Eye (tissue), 1 donor: ENCODE results near the gene SGCE.
A peak's percentile ranks its signal among the peaks of the same experiment; 100 is the strongest.

ENCODE experiments used
- DNase-seq: peaks from one replicate; pipeline ENCODE4 v3.0.0-alpha.2; 2015

Gene SGCE

GRCh38 chr7:94658826-94659225 is 2.9 kb upstream of the SGCE start:
- DNase-seq = no peak

DNA sequence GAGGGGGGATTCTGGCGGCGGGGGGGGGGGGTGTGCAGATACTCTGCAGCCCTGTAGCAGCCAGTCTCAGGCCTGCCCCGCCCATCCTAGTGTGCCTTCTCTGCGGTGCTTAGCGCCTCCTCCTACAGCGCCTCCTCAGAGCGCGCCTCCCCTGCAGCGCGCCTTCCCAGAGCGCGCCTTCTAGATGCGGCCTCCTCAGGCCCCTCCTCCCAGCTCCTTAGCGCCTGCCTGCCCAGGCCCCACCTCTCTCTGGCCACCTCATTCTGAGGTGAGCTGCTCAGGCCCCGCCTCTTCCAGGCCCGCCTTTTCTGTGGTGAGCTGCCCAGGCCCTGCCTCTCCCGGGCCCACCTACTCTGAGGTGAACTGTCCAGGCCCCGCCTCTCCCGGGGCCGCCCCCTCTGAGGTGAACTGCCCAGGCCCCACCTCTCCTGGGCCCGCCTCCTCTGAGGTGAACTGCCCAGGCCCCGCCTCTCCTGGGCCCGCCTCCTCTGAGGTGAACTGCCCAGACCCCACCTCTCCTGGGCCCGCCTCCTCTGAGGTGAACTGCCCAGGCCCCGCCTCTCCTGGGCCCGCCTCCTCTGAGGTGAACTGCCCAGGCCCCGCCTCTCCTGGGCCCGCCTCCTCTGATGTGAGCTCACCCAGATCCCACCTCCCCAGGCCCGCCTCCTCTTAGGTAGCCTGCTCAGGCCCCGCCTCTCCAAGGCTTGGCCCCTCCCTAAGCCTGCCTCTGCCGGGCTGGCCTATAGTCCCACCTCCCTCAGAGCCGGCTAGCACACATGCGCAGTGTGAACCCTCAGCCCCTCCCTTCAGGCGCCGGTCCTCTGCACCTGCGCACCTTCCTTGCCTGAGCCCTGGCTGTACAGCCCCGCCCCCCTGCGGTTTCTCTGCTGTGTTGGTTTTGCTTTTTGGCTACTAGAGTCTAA is 2.1 kb upstream of the SGCE start:
- peak; percentile 97 for DNase-seq

DNA sequence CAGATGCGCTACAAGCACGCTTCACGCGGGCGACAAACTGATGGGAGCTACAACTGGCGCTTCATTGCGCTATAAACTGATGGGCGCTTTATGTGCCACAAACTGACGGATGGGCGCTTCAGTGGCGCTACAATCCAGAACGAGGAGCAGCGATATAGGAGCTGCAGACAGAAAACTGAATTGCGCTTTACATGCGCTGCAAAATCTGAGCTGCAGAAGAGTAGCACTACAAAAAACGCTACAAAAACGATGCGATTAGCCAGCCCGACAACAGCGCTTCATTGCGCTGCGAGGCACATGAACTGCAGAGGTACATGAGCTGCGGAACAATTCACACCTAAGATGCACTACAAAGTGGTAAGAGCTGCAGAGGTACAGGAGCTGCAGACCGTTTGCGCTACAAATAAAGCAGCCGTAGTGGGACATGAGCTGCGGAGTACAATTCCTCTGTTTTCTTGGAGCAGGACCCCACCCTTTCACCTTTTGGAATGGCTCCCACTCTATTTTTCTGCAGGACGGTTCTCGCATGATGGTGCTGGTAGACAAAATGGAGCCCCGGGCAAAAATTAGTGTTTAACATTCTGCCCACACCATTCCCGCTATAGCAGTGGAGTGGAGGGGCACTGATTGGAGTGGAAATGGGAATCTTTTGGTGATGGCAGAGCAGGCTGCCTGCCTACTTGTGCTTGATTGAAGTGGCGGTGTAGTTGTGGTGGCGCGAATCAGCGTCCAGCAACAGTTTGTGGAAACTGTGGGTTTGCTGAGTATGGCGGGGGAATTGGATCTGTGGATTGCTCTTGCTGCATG is 1.2 kb upstream of the SGCE start:
- DNase-seq = peak; percentile 84

DNA sequence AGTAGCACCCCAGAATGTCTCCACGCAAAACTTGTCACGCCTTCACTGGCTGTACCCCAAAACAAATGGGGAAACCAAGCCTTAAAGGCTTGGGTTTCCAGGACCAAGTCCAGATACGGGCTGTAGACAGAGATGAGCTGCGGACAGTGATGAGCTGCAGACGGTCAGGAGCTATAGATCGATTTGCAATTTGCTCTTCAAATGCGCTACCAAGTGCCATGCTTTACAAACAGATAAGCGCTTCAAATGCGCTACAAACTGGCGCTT is 658 bp upstream of the SGCE start:
- DNase-seq = no peak

GRCh38 chr7:94655126-94655847 is 646 bp downstream of the SGCE start:
- DNase-seq = peak; percentile 90

GRCh38 chr7:94654783-94655125 is 1.2 kb downstream of the SGCE start:
- DNase-seq = no peak

- DNase-seq = no peak
These were observed 5.5 kb downstream of the SGCE start for GRCh38 chr7:94650147-94651051.

GRCh38 chr7:94649450-94649849 is 6.5 kb downstream of the SGCE start:
- no peak for DNase-seq

DNA sequence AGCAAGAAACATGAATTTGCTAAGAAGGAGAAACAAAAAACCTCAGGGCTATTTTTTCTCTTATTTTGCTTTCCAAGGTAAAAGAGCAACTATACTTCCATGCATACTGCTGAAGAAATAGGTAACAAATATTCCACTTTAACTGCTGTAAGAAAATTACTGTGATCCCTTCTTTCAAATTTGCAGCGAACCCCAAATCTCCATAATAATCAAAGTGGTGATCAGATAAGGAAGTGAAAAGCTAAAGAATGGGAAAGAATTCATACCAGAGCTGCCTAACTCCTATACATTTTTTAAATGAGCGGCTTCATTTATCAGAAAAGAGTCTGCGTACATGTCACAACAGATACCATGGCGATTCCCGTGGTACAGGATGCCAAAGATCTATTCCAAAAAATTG is 7.2 kb downstream of the SGCE start:
- no peak for DNase-seq

DNA sequence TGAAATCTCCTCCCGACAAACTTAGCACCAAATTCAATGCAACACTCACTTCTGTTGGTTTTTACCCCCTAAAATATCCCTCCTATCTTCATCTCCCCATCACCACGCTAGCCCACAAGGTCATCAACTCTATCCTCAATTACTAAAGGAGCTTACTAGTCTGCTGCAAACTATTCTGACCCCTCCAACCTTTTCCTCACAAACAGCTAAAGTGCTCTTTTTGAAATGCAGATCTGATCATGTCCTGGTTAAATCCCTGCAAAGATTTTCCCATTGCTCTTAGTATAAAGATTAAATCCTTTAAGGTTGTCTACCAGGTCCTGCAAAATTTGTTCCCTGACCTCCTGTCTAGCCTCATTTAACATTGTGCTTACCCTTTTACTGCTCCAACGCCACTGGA is 8.6 kb downstream of the SGCE start:
- no peak for DNase-seq

DNA sequence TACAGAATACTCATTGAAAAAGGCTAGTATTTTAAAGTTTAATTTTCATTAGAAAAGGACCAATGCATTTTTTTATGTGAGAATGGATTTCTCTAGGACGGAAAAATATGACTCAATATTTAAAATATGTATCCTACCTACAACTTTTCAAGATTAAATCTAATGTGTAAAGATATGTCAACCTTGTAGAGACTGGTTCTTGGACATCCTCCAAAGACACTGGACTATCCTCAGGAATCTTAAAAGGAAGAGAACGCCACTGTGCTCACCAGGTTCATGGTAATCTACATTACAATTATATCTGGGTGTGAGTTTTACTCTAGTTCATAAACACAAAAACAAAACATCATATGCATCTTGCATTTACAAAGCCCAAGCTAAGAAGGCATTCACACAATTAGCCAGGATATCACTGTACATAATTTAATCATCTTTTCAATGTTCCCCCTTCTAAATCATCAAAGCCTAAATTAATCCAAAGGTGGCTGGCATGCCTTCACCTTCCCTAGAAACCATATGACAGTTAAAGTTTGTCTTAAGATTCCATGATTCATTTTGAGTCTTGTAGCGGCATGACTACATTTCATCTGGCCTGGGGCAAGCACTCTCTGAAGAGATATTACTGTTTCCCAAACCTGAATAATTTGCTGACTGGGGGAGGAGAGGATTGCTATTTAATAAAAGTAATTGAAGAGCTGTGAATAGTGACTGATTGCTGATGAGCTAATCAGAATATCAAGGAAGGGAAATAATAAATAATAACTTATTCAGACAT is 12.0 kb downstream of the SGCE start:
- no peak for DNase-seq

DNA sequence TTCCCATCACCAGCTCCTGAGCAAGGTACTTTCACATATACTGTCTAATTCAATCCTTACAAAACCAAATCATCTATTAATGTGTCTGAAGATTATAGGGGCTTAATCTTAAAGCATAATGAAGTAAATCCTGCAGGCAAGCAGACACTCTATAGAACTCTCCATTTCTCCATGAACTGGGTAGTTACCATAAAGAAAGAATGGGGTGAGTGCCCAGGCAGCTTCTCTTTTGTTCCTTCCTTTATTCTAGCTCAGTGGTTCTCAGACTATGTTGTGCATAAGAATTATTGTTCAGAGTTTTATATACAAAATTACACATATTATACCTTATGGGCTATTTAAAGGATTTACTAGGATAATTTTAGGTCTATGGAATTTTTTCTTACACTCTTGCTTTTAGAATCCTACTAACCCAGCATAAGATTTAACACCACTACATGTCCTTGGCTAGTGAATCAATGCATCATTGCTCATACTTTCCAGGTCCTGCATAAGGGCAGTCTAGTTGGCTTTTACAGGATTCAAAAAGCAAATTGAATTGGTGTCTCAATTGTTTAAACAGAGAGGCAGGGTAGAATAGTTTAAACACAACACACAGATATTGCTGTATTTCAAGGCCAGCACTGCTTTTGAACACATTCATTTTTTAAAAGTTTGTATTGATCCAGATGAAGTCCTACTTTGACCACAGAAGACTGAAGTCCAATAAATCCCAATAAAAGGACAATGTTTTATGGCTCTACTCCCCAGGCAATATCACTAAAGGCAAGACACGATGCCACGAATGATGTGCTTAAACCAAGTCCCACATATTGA is 12.9 kb downstream of the SGCE start:
- DNase-seq = no peak

DNA sequence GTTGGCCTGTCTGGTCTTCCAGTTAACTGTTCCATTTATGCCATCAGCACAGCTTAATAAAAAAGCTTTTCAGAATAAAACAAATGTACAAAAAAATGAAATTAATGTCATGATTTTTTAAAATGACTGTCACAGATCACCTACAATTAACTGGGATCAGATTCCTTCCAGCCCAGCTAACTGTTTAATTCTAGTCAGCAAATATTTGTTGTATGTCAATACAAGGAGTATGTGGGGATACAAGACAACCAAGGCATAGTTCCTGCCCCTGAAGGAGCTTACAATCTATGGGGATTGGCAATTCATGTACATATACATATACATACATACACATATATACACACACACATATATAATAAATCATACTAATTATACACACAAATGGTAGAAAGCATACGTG is 16.5 kb downstream of the SGCE start:
- DNase-seq = no peak

DNA sequence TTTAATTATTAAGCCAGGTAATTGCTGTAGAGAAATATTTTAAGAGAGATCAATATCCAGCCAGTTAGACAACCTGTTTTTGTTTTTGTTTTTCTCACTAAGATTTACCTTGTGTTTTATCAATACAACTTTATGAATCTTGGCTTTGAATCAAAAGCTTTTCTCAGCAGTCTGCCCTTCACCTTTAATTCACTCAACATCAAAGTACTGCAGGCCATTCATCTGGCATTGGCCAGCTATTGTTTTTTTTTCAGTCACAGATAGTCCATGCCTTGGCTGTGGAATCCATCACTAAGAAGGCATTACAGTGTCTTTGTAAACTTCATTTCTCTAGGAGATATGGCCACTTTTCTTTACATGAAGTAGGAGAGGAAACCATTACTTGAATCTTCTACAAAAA is 20.2 kb downstream of the SGCE start:
- DNase-seq = no peak

GRCh38 chr7:94634502-94634901 is 21.4 kb downstream of the SGCE start:
- DNase-seq = no peak

- DNase-seq = no peak
These were observed 22.2 kb downstream of the SGCE start for GRCh38 chr7:94633687-94634086.

DNA sequence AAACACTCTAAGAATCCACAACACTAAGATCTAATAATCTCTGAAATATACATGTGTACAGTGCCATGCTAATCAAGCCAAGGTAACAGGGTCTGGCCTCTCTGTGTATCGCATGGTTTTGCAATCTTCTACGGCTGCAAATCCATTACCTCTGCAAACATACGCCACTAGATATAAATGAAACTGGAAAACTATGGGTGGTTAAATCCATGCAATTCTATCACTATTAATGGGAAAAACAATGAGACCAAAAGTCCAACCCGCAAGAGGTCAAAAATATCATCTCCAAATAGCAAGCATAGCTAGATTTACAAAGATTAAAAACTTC is 23.0 kb downstream of the SGCE start:
- DNase-seq = no peak

- peak; percentile 48 for DNase-seq
These were observed 23.5 kb downstream of the SGCE start for GRCh38 chr7:94632338-94633013.

- no peak for DNase-seq
These were observed 25.1 kb downstream of the SGCE start for GRCh38 chr7:94630855-94631254.

DNA sequence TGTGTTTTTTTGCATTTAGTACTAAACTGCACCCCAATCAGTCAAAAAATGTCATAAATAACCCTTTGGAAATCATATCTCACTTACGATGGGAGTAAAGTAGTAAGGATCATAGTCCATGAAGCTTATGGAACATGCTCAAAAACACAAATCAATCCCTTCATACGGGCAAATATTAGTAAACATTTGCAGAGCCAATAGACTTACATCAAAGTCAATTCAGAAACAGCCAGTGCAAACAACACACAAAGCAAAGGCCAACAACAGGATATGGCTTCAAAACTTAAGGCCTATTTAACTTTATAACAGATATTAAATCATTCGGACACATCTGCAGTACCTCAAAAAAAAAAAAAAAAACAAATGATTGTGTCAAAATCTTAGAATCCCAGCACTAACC is 32.1 kb downstream of the SGCE start:
- no peak for DNase-seq

GRCh38 chr7:94621120-94621519 is 34.8 kb downstream of the SGCE start:
- no peak for DNase-seq
